GM12872 (cell line): ENCODE data around the gene CEP120.

Source experiments
- TF ChIP-seq, protein P1 (sequence below): IDR thresholded peaks from 3 replicates; pipeline ENCODE4 v1.5.1; 2011; ENCODE audit warnings: low read depth, mild to moderate bottlenecking, low read length, moderate library complexity; ENCODE audit not compliant: insufficient read depth

The CEP120 gene

DNA sequence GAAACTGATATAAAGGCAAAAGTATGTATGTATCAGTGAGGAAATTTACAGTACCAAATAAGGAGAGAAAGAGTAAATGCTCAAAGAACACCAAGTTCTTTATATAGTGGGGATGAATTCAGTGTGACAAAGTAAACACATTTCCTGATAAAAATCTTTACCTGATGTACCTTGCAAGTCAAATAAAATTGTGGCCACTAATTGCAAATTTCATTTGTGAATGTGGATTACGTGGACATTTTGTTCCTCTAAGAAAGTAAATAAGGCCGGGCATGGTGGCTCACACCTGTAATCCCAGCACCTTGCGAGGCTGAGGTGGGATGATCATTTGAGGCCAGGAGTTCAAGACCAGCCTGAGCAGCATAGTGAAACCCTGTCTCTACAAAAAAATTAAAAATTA, 25.7 kb downstream of the CEP120 start:
- TF ChIP-seq, protein P1, sequence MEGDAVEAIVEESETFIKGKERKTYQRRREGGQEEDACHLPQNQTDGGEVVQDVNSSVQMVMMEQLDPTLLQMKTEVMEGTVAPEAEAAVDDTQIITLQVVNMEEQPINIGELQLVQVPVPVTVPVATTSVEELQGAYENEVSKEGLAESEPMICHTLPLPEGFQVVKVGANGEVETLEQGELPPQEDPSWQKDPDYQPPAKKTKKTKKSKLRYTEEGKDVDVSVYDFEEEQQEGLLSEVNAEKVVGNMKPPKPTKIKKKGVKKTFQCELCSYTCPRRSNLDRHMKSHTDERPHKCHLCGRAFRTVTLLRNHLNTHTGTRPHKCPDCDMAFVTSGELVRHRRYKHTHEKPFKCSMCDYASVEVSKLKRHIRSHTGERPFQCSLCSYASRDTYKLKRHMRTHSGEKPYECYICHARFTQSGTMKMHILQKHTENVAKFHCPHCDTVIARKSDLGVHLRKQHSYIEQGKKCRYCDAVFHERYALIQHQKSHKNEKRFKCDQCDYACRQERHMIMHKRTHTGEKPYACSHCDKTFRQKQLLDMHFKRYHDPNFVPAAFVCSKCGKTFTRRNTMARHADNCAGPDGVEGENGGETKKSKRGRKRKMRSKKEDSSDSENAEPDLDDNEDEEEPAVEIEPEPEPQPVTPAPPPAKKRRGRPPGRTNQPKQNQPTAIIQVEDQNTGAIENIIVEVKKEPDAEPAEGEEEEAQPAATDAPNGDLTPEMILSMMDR: no peak

DNA sequence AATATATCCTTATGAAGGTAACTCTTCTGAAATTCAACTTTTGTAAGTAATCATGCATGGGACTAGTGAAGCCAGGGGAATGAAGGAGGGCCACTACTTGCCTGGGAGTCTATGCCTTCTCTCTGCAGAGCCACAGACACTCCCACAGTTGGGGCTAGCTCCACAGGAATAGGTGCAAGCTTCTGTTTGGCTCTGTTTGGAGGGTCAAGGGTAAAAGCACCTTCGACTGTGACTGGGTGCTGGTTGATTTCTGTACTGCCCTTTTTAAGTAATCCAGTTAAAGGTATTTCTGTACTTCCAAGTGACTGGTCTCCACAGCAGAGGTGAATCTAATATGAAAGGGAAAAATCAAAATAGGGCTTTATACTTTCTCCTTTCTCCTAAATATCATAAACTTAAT, 32.2 kb downstream of the CEP120 start:
- TF ChIP-seq, protein P1: no peak

DNA sequence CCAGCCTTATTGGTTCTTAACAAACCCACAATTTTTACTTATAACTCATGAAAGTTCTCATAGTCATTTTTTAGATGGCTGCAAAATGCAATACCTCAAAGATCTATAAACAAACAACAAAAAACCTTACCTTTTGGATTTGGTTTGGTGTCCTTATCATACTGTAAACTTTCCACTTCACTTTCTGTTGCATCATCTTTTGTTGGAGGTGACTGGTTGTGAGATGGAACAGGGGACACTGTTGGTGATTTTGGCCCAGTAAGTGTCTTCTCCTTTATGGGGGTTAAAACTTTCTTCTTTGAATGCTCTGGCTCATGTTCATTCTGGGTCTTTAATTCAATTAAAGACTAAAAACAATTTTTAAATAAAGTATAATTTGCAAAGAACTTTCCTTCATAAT, 33.4 kb downstream of the CEP120 start:
- TF ChIP-seq, protein P1: no peak

DNA sequence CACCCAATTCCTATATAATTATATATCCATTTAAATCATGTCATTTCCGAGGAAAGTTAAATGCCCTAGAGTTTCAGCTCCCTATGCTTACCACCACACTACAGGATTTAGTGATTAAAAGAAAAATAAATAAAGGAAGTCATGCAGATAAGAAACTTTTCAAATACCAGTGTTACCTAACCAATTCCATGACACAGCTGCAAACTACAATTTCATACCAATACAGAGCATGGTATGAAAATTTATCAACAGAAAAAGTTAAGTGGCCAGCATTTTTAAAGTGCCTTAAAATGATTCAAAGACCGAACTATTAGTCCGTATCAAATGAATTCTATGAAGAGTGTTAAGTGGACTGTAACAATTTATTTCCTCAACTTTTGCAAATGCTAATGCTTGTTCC, 35.9 kb downstream of the CEP120 start:
- TF ChIP-seq, protein P1: no peak

DNA sequence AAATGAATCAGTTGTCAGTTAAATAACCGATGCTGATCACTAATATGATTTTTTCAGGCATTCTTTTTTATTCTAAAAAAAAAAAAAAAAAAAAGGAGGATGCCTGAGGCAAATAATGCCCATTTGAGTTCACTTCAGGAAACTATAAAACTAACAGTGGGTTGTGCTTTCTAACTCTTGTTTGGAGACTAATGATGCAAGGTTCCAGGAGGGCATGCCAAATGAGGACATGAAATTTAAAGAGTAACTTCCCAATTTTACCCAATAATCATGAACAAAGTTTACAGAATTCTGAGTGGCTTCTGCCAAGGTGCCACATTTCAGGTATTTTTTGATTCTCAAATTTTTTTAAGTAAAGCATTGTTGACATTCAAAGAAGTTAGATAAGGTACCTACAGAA, 41.0 kb downstream of the CEP120 start:
- TF ChIP-seq, protein P1: no peak

DNA sequence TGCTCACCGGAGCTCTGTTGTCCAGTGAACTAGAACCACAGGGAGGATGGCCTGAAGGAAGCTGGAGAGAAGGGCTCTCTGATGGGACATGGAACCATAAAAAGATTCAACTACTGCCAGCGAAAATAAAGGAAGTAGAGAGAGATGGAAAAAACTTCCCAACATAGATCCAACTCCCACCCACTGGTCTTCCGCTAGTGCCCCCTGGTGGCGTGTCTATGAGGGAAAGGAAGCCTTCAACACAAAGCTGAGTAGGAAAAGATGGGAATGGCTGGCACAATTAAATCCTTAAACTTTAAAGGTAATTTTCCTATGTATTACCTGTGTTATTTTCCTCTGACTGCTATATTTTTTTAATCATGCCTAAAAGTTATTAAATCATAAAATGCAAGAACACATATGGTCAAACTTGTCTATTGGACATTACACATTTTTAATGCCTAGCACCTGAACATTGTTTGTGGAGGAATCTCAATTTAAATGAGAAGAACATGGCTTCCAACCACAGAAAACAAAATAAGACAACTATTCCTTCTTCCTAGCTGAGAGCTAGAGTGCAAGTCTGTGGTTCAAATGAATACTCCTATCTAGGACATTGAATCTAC, 51.5 kb downstream of the CEP120 start:
- TF ChIP-seq, protein P1: peak; percentile 58

DNA sequence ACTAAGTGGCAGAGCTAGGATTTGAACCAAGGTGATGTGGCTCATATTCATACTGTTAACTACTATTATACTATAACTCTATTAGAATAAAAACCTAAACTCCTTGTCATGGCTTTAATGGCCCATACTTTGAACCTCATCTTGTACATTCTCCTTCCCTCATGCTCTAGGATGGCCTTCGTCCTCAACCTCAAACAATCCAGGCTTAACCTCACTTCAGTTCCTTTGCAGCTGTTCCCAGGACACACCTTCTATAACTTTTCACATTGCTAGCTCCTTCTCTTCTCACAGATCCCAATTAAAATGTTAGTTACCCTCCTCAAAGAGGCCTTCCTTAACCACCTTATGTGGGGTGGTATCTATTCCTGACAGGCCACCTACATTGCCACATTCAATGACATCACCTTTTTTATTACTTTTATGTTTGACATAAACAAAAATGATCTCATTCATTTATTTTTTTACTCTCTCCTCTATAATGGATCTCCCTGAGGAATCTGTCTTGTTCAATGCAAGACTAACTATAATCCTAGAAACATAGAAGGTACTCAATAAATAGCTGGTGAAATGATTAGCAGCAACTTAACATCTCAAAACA, 53.7 kb downstream of the CEP120 start:
- TF ChIP-seq, protein P1: no peak
